Measurements from ENCODE around the gene MYO1F.
A peak's percentile ranks its signal among the peaks of the same experiment; 100 is the strongest.

Gene MYO1F

GRCh38 chr19:8494158-8494557, 83.1 kb downstream of the MYO1F start:
- H3K23ac ChIP-seq (ENCODE audit: low read depth, low read length, poor library complexity): no peak overlapping the region

GRCh38 chr19:8491574-8491973, 85.7 kb downstream of the MYO1F start:
- WGBS, 2 donors (ENCODE audit: extremely low coverage in 2 of 2, insufficient read length in 2 of 2, insufficient replicate concordance in 1 of 2): no CpG with 5 or more reads among the region's 6 CpGs
- H2AK5ac ChIP-seq (ENCODE audit: low read depth, low read length): peak overlapping the region; percentile 12
- H4K91ac ChIP-seq (ENCODE audit: low read depth, low read length, poor library complexity): no peak overlapping the region
- H2BK12ac ChIP-seq (ENCODE audit: low read length): no peak overlapping the region
- peaks cover 29 to 37% of the 10 kb centered on the region in 2 donors for H3K4me1 ChIP-seq (ENCODE audit: control insufficient read depth in 2 of 2, insufficient read depth in 1 of 2, low read depth in 1 of 2, low read length in 2 of 2)
- no peak overlapping the region for H2BK120ac ChIP-seq (ENCODE audit: low read depth, low read length)
- H3K14ac ChIP-seq (ENCODE audit: low read length): no peak overlapping the region
- no peak overlapping the region for H3K27ac ChIP-seq (replicated peaks; ENCODE audit: low read length)
- no peaks in the 10 kb centered on the region for H3K9me3 ChIP-seq (replicated peaks in 1 of 2; ENCODE audit: control insufficient read depth in 2 of 2, insufficient read depth in 1 of 2, low read depth in 1 of 2, low read length in 2 of 2)
- no peak overlapping the region for H3K4ac ChIP-seq (ENCODE audit: low read length)
- no peak overlapping the region for H3K4me2 ChIP-seq (ENCODE audit: insufficient read depth, low read length, poor library complexity, severe bottlenecking)
- H3K18ac ChIP-seq (ENCODE audit: low read length): no peak overlapping the region
- H2BK5ac ChIP-seq (ENCODE audit: low read length): no peak overlapping the region
- no peak overlapping the region for H3K9ac ChIP-seq (ENCODE audit: low read depth, low read length, poor library complexity)
- no peak overlapping the region for H2BK15ac ChIP-seq (ENCODE audit: low read length)
- peaks cover 9% of the 10 kb centered on the region for H3K79me1 ChIP-seq (ENCODE audit: low read depth, low read length)
- H3K36me3 ChIP-seq (replicated peaks in 1 of 2; ENCODE audit: control insufficient read depth in 2 of 2, insufficient read depth in 2 of 2, low read length in 2 of 2): peaks cover 15 to 41% of the 10 kb centered on the region in 2 donors
- no peak overlapping the region for H3K23ac ChIP-seq (ENCODE audit: low read depth, low read length, poor library complexity)
- H4K8ac ChIP-seq (ENCODE audit: low read depth, low read length): no peak overlapping the region
- no peak overlapping the region for H3K4me3 ChIP-seq (ENCODE audit: low read length in 2 of 2)
- no peaks in the 10 kb centered on the region for H3K27me3 ChIP-seq (ENCODE audit: control insufficient read depth in 3 of 3, insufficient read depth in 3 of 3, low read depth in 1 of 3, low read length in 3 of 3)
- DNase-seq (ENCODE audit: low spot score): no peak
- no peak overlapping the region for H2AFZ ChIP-seq (ENCODE audit: low read length)

More at GRCh38 chr19:8494158-8494557, 83.1 kb downstream of the MYO1F start:
- peak overlapping the region; percentile 91 for H3K18ac ChIP-seq (ENCODE audit: low read length)
- H2AK5ac ChIP-seq (ENCODE audit: low read depth, low read length): peak overlapping the region; percentile 94
- peak overlapping the region; percentile 17 for H3K27ac ChIP-seq (replicated peaks; ENCODE audit: low read length)
- no peaks in the 10 kb centered on the region for H3K9me3 ChIP-seq (replicated peaks in 1 of 2; ENCODE audit: control insufficient read depth in 2 of 2, insufficient read depth in 1 of 2, low read depth in 1 of 2, low read length in 2 of 2)
- no peak overlapping the region for H3K4me2 ChIP-seq (ENCODE audit: insufficient read depth, low read length, poor library complexity, severe bottlenecking)
- H2AFZ ChIP-seq (ENCODE audit: low read length): peak overlapping the region; percentile 46
- H4K8ac ChIP-seq (ENCODE audit: low read depth, low read length): no peak overlapping the region
- no peaks in the 10 kb centered on the region for H3K27me3 ChIP-seq (ENCODE audit: control insufficient read depth in 3 of 3, insufficient read depth in 3 of 3, low read depth in 1 of 3, low read length in 3 of 3)
- peaks cover 9 to 20% of the 10 kb centered on the region in 2 donors for H3K4me1 ChIP-seq (ENCODE audit: control insufficient read depth in 2 of 2, insufficient read depth in 1 of 2, low read depth in 1 of 2, low read length in 2 of 2)
- no peak for DNase-seq (ENCODE audit: low spot score)
- H3K14ac ChIP-seq (ENCODE audit: low read length): peak overlapping the region; percentile 56
- no CpG with 5 or more reads among the region's 7 CpGs for whole genome bisulfite sequencing, 2 donors (ENCODE audit: extremely low coverage in 2 of 2, insufficient read length in 2 of 2, insufficient replicate concordance in 1 of 2)
- no peak overlapping the region for H3K4ac ChIP-seq (ENCODE audit: low read length)
- peaks cover 9% of the 10 kb centered on the region for H3K79me1 ChIP-seq (ENCODE audit: low read depth, low read length)
- no peak overlapping the region for H2BK15ac ChIP-seq (ENCODE audit: low read length)
- peak overlapping the region; percentile 58 for H2BK12ac ChIP-seq (ENCODE audit: low read length)
- H2BK5ac ChIP-seq (ENCODE audit: low read length): peak overlapping the region; percentile 87
- no peak overlapping the region for H3K9ac ChIP-seq (ENCODE audit: low read depth, low read length, poor library complexity)
- H3K4me3 ChIP-seq (ENCODE audit: low read length in 2 of 2): no peak overlapping the region
- H3K36me3 ChIP-seq (replicated peaks in 1 of 2; ENCODE audit: control insufficient read depth in 2 of 2, insufficient read depth in 2 of 2, low read length in 2 of 2): peaks cover 6 to 16% of the 10 kb centered on the region in 2 donors
- H4K91ac ChIP-seq (ENCODE audit: low read depth, low read length, poor library complexity): no peak overlapping the region
- H2BK120ac ChIP-seq (ENCODE audit: low read depth, low read length): no peak overlapping the region

- H2BK5ac ChIP-seq (ENCODE audit: low read length): peak overlapping the region; percentile 99
- peaks cover 31 to 42% of the 10 kb centered on the region in 2 donors for H3K4me1 ChIP-seq (ENCODE audit: control insufficient read depth in 2 of 2, insufficient read depth in 1 of 2, low read depth in 1 of 2, low read length in 2 of 2)
- H3K23ac ChIP-seq (ENCODE audit: low read depth, low read length, poor library complexity): peak overlapping the region; percentile 95
- no peak overlapping the region for H3K14ac ChIP-seq (ENCODE audit: low read length)
- H3K4ac ChIP-seq (ENCODE audit: low read length): no peak overlapping the region
- H2AK5ac ChIP-seq (ENCODE audit: low read depth, low read length): peak overlapping the region; percentile 88
- H3K9ac ChIP-seq (ENCODE audit: low read depth, low read length, poor library complexity): no peak overlapping the region
- peak overlapping the region; percentile 13 for H2BK15ac ChIP-seq (ENCODE audit: low read length)
- H2BK120ac ChIP-seq (ENCODE audit: low read depth, low read length): no peak overlapping the region
- H3K9me3 ChIP-seq (replicated peaks in 1 of 2; ENCODE audit: control insufficient read depth in 2 of 2, insufficient read depth in 1 of 2, low read depth in 1 of 2, low read length in 2 of 2): no peaks in the 10 kb centered on the region
- peaks cover 22 to 48% of the 10 kb centered on the region in 2 donors for H3K36me3 ChIP-seq (replicated peaks in 1 of 2; ENCODE audit: control insufficient read depth in 2 of 2, insufficient read depth in 2 of 2, low read length in 2 of 2)
- H3K4me3 ChIP-seq (ENCODE audit: low read length in 2 of 2): no peak overlapping the region
- DNase-seq (ENCODE audit: low spot score): no peak
- no peak overlapping the region for H3K27ac ChIP-seq (replicated peaks; ENCODE audit: low read length)
- peaks cover 12% of the 10 kb centered on the region for H3K79me1 ChIP-seq (ENCODE audit: low read depth, low read length)
- H4K91ac ChIP-seq (ENCODE audit: low read depth, low read length, poor library complexity): no peak overlapping the region
- H2AFZ ChIP-seq (ENCODE audit: low read length): no peak overlapping the region
- no peak overlapping the region for H2BK12ac ChIP-seq (ENCODE audit: low read length)
- no CpG with 5 or more reads among the region's 12 CpGs for WGBS, 2 donors (ENCODE audit: extremely low coverage in 2 of 2, insufficient read length in 2 of 2, insufficient replicate concordance in 1 of 2)
- no peak overlapping the region for H3K18ac ChIP-seq (ENCODE audit: low read length)
- H3K4me2 ChIP-seq (ENCODE audit: insufficient read depth, low read length, poor library complexity, severe bottlenecking): no peak overlapping the region
- H4K8ac ChIP-seq (ENCODE audit: low read depth, low read length): no peak overlapping the region
- no peaks in the 10 kb centered on the region for H3K27me3 ChIP-seq (ENCODE audit: control insufficient read depth in 3 of 3, insufficient read depth in 3 of 3, low read depth in 1 of 3, low read length in 3 of 3)
Observed at GRCh38 chr19:8490873-8491272, 86.4 kb downstream of the MYO1F start.

- Histone ChIP-seq H3K27ac (replicated peaks; ENCODE audit: low read length) (no peak overlapping the region), H3K18ac (ENCODE audit: low read length) (peak overlapping the region; percentile 98), H4K8ac (ENCODE audit: low read depth, low read length) (peak overlapping the region; percentile 82), H2BK5ac (ENCODE audit: low read length) (peak overlapping the region; percentile 99), H2BK15ac (ENCODE audit: low read length) (peak overlapping the region; percentile 13), H4K91ac (ENCODE audit: low read depth, low read length, poor library complexity) (peak overlapping the region; percentile 65), H3K9me3 (replicated peaks in 1 of 2; ENCODE audit: control insufficient read depth in 2 of 2, insufficient read depth in 1 of 2, low read depth in 1 of 2, low read length in 2 of 2) (no peaks in the 10 kb centered on the region), H2AK5ac (ENCODE audit: low read depth, low read length) (peak overlapping the region; percentile 88), H2BK120ac (ENCODE audit: low read depth, low read length) (peak overlapping the region; percentile 99), H3K23ac (ENCODE audit: low read depth, low read length, poor library complexity) (peak overlapping the region; percentile 95), H3K9ac (ENCODE audit: low read depth, low read length, poor library complexity) (peak overlapping the region; percentile 86), H3K14ac (ENCODE audit: low read length) (peak overlapping the region; percentile 71), H3K36me3 (replicated peaks in 1 of 2; ENCODE audit: control insufficient read depth in 2 of 2, insufficient read depth in 2 of 2, low read length in 2 of 2) (peaks cover 27 to 53% of the 10 kb centered on the region in 2 donors), H2AFZ (ENCODE audit: low read length) (no peak overlapping the region), H3K27me3 (ENCODE audit: control insufficient read depth in 3 of 3, insufficient read depth in 3 of 3, low read depth in 1 of 3, low read length in 3 of 3) (no peaks in the 10 kb centered on the region), H2BK12ac (ENCODE audit: low read length) (peak overlapping the region; percentile 75), H3K4me3 (ENCODE audit: low read length in 2 of 2) (no peak overlapping the region), H3K4me2 (ENCODE audit: insufficient read depth, low read length, poor library complexity, severe bottlenecking) (no peak overlapping the region), H3K4me1 (ENCODE audit: control insufficient read depth in 2 of 2, insufficient read depth in 1 of 2, low read depth in 1 of 2, low read length in 2 of 2) (peaks cover 31 to 42% of the 10 kb centered on the region in 2 donors), H3K4ac (ENCODE audit: low read length) (peak overlapping the region; percentile 89), H3K79me1 (ENCODE audit: low read depth, low read length) (peaks cover 16% of the 10 kb centered on the region)
- WGBS, 2 donors (ENCODE audit: extremely low coverage in 2 of 2, insufficient read length in 2 of 2, insufficient replicate concordance in 1 of 2): no CpG with 5 or more reads among the region's 24 CpGs
- no peak for DNase-seq (ENCODE audit: low spot score)
Observed at GRCh38 chr19:8490395-8490760, 86.9 kb downstream of the MYO1F start.
